ENCODE data around the gene MAML2.

Gene MAML2

DNA sequence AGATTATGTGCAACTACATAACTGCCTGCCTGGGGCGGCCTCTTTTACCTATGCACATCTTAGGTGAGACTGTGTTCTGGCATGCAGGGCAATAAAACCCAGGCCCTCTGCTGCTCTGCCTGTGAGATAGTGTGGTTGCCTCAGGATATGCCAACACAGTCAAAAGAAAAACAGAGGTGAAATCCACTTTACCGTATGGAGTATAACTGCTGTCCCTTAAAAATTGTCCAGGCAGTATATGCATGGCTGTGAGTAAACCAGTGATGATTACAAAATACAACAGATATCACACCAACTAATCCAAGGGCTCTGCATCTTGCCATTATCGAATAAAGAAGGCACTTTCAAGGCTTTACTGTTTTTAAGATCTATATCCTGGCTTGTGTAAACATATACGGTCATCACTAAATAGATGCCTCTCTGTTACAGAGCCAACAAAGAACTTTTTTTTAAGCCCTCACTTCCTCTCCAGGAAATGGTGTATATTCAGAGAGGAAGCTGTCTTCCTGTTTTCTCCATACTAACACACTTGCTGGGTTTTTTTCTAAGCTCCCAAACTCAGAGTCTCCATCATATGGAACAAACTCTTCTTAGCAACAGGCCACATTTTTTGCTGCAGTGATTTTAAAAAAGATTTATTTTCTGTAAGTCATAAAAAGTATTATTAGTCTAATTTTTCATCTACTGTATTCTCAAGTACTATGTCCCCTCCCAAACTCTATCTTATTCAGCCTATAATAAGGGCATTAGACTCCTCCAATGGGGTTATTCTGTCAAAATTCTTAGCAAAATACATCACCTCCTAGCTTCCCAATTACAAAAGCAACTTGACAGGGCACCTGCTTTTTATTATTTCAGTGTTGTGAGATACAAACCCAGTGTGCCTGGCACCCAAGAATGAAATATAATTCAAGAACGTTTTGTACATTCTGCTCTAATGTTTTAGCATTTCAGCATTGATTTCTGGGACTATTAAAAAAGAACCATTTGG lies 135.2 kb downstream of the MAML2 start:
- DNase-seq (ENCODE audit: low spot score) = no peak

GRCh38 chr11:96206955-96207354 lies 136.0 kb downstream of the MAML2 start:
- DNase-seq (ENCODE audit: low spot score) = no peak

DNA sequence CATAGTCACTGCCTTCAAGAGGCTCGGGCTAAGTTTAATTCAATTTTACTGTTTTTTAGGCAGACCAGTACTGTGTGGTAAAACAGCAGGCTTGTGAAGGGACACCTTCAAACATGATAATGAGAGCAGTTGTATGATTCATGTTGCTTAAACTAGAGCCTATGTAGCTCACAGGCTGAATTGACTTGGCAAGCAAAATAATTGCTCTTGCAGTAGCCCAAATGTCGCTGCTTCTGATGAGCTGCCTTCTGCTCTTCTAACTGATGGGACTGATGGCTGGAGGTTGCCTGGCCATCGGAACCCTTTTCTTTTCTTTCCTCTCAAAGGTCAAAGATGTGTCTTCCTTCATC lies 137.6 kb downstream of the MAML2 start:
- no peak for DNase-seq (ENCODE audit: low spot score)

- no peak for DNase-seq (ENCODE audit: low spot score)
These were observed 138.1 kb downstream of the MAML2 start for GRCh38 chr11:96204721-96205459.

GRCh38 chr11:96204366-96204659 lies 138.7 kb downstream of the MAML2 start:
- DNase-seq (ENCODE audit: low spot score) = no peak

DNA sequence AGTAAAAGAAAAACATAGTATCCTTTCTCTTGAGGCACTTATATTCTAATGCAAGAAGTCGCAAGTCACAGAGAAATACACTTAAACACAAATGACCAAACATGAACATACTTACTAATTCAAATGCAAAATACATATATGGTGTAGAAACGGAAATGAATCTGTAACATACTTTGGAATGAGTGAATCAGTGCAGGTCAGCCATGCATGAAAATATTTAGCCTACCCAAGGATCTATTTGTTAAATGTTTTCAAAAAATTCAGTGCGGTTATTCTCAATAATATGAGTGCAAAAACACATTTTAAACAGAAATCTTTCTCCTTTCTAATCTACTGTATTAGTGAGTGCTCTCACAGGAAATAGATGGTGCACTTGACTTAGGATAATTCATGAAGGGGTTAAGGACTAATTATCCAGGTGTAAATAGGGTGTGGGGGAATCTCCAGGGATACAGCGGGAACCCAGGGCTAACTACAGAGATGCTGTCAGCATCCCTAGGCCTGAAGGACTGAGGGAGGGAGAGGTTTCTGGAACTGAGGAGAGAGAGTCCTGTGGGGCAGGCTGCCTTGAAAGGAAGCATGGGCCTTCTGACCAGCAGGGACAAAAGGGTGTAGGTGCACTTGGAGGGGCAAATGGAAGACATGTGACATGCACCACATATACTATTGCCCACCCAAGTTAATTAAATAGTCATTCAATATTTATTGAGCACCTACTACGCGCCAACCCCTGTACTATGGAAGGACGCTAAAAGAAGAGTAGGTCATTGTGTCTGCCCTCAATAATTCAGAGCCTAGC lies 139.2 kb downstream of the MAML2 start:
- no peak for DNase-seq (ENCODE audit: low spot score)

DNA sequence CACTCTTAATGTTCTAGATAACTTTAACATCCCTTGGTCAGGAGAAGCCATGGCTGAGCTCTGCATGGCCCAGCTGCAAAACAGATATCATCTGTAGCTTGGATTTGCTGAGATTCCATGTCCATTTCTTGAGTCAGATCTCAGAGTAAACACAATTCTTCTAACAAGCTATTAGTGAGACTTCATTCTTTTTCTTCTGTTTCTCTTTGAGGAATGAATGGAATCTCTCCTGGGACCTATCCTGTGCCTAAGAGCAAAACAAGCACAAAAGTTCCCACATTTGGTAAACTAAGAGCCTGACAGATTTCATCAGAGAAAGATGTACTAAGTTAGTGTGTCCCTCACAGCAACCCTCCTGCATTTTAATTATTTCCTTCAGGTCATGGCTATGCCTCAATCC lies 142.8 kb downstream of the MAML2 start:
- DNase-seq (ENCODE audit: low spot score) = no peak

DNA sequence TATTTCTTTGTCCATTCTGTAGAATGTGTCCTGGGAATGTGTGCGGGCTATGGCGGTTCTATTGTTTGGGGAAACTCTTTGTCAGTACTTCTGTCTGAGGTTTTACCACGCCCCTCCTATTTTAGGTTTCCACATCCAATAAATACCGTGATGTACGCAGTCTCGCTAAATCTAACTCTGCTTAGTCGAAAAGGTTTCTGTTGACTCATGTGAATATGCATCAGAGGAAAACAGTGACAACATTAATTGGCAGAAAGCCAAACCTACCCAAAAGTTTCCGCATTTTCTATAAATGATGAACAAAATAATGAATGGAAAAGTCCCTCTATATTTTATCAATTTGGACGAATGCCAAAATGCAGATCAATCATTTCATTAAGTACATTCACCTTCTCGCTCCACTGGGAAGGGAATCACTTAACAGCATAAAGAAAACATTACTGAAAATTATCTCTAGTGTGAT lies 143.4 kb downstream of the MAML2 start:
- DNase-seq (ENCODE audit: low spot score) = no peak

- DNase-seq (ENCODE audit: low spot score) = no peak
These were observed 144.9 kb downstream of the MAML2 start for GRCh38 chr11:96197801-96198701.

GRCh38 chr11:96197103-96197502 lies 145.9 kb downstream of the MAML2 start:
- no peak for DNase-seq (ENCODE audit: low spot score)

DNA sequence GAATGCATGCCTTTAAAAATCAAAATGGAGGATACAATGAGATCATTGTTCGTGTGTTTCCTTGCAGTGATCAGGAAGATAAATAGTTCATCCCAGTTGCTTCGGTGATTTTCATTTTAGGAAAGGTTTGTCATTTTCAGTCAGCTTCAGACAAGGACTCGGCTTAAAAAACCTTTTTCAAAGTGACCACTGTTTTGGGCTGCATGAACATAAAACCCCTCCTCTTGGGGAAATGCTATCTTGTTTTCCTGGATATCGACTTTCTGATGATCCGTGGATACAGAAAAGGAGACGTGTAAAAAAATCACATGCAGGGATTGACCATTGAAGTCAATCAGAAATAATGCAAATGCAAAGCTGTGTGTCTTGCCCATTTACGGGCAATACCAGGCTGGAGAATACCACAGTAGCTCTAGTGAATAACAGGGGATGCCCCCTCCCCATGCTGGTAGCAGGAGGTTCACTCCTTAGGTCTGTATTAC lies 146.8 kb downstream of the MAML2 start:
- no peak for DNase-seq (ENCODE audit: low spot score)

DNA sequence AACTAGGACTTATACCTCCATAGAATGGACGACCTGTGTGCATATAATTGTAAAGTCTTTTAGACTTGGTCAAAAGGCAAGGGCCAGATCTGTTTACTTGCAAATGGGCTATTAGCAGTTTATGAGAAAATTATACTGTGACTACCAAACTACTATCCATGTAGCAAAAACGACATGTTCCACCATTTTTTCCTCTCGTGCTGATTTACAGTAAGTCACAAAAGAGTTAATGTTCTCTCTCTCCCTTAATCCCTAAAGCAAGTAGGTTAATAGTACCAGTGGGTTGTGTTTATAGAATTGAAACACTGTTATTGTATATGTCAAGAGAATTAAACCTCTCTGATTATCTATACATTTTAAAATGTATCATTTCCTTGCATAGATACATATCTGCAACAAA lies 147.3 kb downstream of the MAML2 start:
- DNase-seq (ENCODE audit: low spot score) = no peak

GRCh38 chr11:96194581-96195374 lies 148.2 kb downstream of the MAML2 start:
- DNase-seq (ENCODE audit: low spot score) = no peak

- DNase-seq (ENCODE audit: low spot score) = no peak
These were observed 149.1 kb downstream of the MAML2 start for GRCh38 chr11:96193745-96194443.

DNA sequence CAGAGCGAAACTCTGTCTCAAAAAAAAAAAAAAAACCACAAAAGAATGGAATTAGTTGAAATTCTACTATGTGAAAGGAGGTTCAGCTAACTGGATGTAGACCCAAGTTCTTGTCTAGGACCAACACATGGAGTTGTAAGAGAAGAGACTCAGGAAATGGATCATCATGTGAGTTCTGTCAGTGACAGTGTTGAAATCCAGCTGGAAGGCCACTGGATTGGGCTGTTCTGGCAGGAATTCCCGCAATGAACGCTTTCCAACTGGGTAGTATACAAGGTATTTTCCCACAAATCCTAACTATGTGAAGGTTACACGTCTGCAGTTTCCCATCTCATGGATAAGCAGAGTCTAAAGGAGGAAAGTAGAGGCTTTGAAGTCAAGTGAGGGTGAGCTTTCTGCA lies 151.2 kb downstream of the MAML2 start:
- no peak for DNase-seq (ENCODE audit: low spot score)

GRCh38 chr11:96189351-96189750 lies 153.6 kb downstream of the MAML2 start:
- DNase-seq (ENCODE audit: low spot score) = no peak

DNA sequence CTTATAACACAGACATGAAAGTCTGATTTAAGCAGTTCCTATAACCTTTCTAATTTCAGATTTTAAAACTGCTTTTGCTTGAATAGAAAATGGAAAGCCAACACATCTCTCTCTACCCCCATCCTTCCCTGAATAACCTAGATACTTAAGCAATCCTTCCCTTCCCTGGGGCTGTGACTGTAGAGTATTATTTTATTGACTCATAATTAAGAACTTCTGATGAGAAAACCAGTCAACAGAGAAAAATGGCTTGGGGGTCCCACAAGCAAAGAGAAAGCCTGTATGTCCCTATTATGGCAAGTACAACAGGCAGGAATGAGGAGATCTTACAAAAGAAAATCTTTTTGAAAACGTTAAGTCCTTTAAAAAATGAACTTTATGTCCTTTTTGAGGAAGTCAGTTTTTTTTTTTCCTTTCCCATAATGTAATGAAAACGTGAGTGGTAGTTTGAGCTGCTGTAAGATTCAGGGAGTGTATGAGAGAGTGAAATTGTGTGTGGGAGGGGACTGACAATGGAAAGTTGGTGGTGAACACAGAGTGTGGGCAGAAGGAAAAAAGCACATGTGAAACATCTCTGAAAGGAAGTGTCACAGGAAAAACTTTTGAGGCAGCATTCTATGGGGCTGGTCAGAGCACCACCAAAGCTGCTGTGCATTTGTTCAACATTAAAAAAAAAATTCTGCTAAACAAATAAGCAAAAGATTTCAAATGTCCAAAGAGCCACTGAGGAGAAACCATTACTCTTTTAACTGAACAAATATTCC lies 154.6 kb downstream of the MAML2 start:
- DNase-seq (ENCODE audit: low spot score) = no peak

DNA sequence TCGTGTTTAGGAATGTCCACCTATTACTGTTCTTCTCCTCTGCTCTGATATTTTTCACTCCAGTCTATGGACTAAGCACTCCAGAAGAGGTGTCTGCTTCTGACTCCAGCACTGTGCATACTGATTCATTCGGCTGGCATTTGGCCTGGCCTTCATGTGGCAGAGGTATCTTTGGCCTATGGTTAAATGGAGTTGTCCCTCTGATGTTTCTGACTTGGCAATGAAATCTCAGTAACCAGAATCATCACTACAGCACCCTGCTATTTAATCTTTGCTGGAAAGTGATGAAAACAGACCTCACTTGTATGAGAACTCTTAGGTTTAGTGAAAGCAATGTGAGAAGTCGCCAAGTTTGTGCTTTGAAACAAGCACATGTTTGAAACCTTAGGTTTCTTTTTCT lies 155.2 kb downstream of the MAML2 start:
- DNase-seq (ENCODE audit: low spot score) = no peak

DNA sequence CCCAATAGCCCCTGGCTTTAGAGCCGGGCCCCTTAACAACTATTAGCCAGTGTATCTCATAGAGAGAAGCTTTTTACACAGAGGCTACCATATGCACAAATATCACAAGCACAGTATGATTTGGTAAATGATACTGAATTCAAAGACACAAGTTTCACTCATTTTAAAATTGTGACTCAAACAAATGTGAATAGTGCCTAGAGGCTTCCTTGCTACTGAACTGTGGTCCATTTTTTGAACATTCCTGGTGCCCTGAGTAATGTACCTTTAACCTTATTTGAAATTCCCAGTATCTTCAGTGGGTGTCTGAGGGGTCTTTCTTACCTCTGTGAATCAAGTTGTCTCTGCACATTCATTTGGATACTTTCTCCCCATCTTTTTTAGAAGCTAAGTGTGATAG lies 156.2 kb downstream of the MAML2 start:
- no peak for DNase-seq (ENCODE audit: low spot score)

Measured in D341Med (cell line).